Fibroblast of skin of scalp (primary cell): ENCODE results near the gene PTPRG.

ENCODE experiments used
- DNase-seq: peaks from one replicate; pipeline ENCODE4 v3.0.0-alpha.2; 2013

Gene PTPRG

GRCh38 chr3:61975199-61975598, 413.8 kb downstream of the PTPRG start:
- DNase-seq = no peak

DNA sequence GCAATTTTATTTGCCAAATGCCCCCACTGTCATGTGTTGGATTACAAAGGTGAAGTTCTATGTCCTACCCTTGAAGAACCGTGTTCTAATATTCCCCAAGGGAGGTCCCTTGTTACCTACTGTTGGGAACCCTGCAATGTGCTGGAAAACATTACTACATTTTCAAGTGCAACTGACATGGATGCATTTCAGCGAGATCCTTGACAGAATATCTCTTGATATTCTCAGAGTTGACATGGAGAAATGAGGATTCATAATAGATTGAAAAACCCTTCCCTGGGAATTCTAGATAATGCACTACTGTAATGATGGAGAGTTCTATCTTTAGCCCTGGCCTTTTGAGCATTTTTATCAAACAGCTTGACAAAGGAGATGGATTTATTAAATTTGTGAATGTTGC, 414.6 kb downstream of the PTPRG start:
- no peak for DNase-seq

- no peak for DNase-seq
Measured at GRCh38 chr3:61978460-61979419, 417.4 kb downstream of the PTPRG start.

GRCh38 chr3:61979638-61980037, 418.3 kb downstream of the PTPRG start:
- DNase-seq = peak; percentile 42

DNA sequence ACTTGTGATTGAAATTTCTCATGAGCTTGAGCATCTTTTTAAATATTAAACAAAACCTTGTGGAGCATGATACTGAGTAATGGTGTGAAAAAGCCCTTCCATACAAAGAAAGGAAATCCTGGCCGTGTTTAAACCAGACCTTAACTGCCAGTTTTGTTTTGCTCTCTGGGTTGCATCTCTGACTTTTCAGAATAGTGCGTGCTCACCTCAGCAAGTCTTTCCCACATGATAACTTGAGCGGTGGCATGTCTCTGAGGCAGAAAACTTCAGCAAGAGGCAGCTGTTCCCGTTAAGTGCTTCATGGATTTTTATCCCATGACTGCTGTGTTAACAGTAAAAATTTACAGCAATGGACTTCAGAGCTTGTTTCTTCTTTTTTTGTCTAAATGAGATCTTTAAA, 418.7 kb downstream of the PTPRG start:
- DNase-seq = no peak

DNA sequence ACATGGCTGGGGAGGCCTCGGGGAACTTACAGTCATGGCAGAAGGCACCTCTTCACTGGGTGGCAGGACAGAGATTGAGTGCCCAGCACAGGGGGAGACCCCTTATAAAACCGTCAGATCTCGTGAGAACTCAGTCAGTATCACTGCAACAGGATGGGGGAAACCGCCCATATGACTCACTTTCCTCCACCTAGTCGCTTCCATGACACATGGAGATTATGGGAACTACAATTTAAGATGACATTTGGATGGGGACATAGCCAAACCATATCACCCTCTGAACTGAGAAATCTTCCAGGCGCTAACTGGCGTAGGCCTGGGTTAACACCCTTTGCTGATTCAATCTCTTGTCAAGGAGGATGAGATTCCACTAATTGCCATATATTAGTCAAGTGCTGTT, 419.7 kb downstream of the PTPRG start:
- DNase-seq = no peak

DNA sequence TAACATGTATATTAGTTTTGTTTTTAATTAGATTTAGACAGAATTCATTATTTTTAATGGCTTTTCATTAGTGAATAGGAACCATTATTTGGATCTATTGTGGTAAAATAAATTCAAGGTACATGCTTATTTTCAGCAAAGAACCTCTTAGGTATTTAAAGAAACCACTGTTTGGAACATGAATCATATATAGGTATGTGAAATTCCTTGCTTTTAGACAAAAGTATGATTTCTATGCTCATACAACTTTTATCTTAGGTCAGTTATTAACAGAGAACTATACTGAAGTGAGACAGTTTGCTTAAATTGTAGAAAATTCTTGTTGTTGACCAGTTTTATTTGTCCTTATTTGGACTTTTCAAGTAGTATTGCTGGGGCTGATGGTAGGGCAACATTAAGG, 422.1 kb downstream of the PTPRG start:
- DNase-seq = no peak

DNA sequence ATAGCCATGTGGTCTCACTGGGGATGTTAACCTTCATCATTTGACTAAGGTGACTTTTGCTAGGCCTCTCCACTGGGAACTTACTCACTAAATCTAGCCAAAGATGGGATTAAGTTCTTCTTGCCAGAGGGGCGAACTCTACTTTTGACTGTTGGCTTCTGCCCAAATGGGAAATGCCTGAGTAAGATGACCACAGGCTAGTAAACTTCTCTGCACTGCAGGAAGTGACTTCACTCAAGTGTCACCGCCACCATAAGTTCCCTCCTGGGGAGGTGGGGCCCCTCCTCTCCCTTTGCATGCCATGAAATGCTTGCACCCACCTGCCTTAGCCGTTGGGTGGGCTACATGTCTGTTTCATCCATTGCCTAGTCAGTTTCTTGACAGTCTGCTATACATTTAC, 423.6 kb downstream of the PTPRG start:
- peak; percentile 68 for DNase-seq

- no peak for DNase-seq
Measured at GRCh38 chr3:61986473-61986872, 425.1 kb downstream of the PTPRG start.

DNA sequence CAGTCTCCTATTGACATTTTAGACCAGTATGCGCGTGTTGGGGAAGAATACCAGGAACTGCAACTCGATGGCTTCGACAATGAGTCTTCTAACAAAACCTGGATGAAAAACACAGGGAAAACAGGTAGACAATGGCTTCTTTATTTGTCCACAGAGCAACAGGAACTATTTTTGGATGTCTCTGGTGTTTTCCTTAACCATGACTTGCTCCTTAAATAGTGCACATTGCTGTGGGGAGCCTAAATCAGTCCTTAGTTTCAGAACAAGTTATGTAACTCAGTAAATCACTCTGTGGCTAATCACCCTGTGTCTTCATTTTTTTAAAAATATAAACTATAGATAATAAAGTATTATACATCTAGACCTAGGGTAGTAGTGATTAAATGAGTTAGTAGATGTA, 428.3 kb downstream of the PTPRG start:
- DNase-seq = no peak

GRCh38 chr3:61990327-61991027, 429.1 kb downstream of the PTPRG start:
- DNase-seq = no peak

- DNase-seq = no peak
Measured at GRCh38 chr3:61991706-61992105, 430.3 kb downstream of the PTPRG start.

- no peak for DNase-seq
Measured at GRCh38 chr3:61996366-61996765, 435.0 kb downstream of the PTPRG start.

DNA sequence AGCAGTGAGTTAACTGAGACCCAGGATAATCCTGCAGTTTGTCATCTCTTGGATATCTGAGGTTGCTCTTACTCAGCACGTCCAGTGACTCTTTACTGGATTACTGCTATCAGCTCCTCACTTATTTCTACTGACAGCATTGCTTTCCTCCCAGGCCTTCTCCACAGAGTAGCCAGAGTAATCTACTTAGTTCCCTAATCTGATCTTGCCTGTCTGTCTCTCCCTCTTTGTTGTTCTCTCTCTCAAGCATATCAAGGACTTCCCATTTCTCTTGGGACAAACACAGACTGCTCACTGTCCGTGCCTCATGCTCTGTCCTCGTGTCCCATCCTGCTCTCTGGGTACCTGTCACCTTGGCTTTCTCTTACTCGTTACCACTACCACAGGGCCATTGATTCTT, 435.7 kb downstream of the PTPRG start:
- DNase-seq = no peak

DNA sequence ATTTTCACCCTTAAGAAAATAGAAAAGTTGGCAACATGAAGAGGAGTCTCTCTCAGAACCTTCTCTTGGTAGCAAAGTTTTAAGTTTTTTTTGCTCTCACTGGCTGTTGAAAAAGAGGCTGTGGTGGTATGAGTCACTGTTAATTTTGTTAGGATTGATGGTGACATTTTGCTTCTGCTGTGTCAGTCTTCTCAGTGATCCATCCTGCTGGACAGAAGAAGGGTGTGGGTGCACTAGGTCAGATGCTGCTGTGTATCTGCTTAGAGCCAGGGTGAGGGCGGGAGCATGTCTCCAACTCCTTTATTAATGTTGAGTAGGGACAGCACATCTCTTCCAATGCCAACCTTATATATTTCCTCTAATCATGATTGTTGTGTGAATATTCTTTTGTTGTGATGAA, 442.5 kb downstream of the PTPRG start:
- DNase-seq = no peak

DNA sequence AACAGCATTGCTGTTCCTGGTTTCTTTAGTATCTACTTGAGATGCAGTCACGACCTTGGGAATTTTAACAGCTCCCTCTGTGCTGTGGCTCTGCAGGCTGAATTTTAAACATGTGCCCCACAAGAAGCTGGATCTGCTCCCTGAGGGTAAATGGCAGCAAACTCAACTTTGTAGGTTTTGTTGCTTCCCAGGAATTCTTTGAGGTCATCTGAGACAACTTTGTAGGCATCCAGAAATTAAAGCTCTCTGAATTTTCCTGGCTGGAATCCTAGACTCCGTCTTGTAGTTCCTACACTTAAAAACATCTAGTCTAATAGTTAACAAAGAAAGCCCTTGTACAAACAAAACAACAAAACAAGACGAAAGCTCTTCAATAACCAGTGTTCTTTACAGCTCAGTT, 445.7 kb downstream of the PTPRG start:
- peak; percentile 63 for DNase-seq

- DNase-seq = no peak
Measured at GRCh38 chr3:62010989-62011388, 449.6 kb downstream of the PTPRG start.

GRCh38 chr3:62011666-62012065, 450.3 kb downstream of the PTPRG start:
- DNase-seq = no peak

GRCh38 chr3:62013951-62014350, 452.6 kb downstream of the PTPRG start:
- DNase-seq = no peak

DNA sequence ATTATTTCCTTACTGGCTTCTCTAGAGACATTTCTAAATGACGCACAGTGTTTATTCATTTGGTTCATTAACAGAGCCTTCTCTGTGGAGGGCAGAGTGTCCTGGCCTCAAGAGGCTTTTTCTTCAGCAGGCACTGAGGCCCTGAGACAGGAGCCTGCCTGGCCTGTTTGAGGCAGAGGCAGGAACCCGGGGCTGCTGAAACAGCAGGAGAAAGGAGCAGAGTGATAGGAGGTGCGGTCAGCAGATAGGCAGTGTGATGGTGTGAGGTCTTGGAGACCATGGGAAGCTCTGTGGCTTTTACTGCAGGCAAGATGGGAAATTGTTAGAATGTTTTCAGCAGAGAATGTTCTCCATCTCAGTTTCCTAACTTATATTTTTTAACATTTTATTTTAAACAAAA, 453.7 kb downstream of the PTPRG start:
- no peak for DNase-seq

- no peak for DNase-seq
Measured at GRCh38 chr3:62019906-62020305, 458.5 kb downstream of the PTPRG start.

- DNase-seq = no peak
Measured at GRCh38 chr3:62020706-62021105, 459.3 kb downstream of the PTPRG start.

GRCh38 chr3:62022312-62022711, 460.9 kb downstream of the PTPRG start:
- DNase-seq = no peak

DNA sequence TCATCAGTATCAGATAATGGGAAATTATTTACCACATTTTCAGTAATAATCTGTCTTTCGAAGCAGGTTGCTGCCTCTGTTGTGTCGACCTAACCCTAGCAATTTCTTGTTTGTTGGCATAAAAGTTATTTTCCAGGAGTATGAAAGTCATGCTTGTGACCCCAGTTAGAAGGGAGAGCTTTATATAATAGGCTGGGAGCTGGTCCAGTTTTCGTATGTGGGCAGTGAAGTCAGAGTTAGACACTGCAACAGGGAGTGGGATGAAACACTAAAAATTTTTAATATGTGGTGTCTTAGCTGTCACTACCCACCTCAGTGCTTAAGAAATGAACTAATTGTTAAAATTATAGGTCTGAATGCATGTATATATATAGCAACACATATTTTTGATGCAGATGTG, 463.5 kb downstream of the PTPRG start:
- no peak for DNase-seq
